ENCODE results near the gene AP3B2.

DNA sequence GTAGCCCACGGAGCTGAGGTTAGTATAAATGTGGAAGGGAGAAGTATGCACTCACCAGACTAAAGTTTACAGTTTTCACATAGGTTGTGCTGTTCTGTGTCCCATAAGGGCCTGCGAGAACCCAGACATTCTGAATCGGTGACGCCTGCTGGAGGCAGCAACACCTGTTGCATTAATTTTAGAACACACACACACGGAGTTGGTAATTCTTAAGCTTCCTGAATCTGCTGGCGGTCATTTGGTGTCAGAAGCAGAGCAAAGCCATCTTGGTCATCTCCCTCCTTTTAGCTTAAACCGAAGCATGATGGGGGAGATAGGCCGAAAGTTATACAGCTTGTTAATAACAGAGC is 41.1 kb upstream of the AP3B2 start:
- TF ChIP-seq, protein P1, sequence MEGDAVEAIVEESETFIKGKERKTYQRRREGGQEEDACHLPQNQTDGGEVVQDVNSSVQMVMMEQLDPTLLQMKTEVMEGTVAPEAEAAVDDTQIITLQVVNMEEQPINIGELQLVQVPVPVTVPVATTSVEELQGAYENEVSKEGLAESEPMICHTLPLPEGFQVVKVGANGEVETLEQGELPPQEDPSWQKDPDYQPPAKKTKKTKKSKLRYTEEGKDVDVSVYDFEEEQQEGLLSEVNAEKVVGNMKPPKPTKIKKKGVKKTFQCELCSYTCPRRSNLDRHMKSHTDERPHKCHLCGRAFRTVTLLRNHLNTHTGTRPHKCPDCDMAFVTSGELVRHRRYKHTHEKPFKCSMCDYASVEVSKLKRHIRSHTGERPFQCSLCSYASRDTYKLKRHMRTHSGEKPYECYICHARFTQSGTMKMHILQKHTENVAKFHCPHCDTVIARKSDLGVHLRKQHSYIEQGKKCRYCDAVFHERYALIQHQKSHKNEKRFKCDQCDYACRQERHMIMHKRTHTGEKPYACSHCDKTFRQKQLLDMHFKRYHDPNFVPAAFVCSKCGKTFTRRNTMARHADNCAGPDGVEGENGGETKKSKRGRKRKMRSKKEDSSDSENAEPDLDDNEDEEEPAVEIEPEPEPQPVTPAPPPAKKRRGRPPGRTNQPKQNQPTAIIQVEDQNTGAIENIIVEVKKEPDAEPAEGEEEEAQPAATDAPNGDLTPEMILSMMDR (IDR thresholded peaks at IDR 0.05; ENCODE audit: insufficient read depth, low read length), result no peak
- TF ChIP-seq, protein P2, sequence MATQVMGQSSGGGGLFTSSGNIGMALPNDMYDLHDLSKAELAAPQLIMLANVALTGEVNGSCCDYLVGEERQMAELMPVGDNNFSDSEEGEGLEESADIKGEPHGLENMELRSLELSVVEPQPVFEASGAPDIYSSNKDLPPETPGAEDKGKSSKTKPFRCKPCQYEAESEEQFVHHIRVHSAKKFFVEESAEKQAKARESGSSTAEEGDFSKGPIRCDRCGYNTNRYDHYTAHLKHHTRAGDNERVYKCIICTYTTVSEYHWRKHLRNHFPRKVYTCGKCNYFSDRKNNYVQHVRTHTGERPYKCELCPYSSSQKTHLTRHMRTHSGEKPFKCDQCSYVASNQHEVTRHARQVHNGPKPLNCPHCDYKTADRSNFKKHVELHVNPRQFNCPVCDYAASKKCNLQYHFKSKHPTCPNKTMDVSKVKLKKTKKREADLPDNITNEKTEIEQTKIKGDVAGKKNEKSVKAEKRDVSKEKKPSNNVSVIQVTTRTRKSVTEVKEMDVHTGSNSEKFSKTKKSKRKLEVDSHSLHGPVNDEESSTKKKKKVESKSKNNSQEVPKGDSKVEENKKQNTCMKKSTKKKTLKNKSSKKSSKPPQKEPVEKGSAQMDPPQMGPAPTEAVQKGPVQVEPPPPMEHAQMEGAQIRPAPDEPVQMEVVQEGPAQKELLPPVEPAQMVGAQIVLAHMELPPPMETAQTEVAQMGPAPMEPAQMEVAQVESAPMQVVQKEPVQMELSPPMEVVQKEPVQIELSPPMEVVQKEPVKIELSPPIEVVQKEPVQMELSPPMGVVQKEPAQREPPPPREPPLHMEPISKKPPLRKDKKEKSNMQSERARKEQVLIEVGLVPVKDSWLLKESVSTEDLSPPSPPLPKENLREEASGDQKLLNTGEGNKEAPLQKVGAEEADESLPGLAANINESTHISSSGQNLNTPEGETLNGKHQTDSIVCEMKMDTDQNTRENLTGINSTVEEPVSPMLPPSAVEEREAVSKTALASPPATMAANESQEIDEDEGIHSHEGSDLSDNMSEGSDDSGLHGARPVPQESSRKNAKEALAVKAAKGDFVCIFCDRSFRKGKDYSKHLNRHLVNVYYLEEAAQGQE (IDR thresholded peaks at IDR 0.05; ENCODE audit: insufficient replicate concordance, low read depth), result no peak
- TF ChIP-seq POLR2AphosphoS5 (IDR thresholded peaks at IDR 0.05; ENCODE audit: low read depth), result no peak
- TF ChIP-seq GABPA (IDR thresholded peaks at IDR 0.05; ENCODE audit: low read depth), result no peak
- TF ChIP-seq SPI1 (IDR thresholded peaks at IDR 0.05; ENCODE audit: borderline replicate concordance, low read depth), result no peak

Data from HL-60 (cell line).